Stomach (tissue), 9 donors: ENCODE measurements around the gene REPIN1. TPM values are rescaled to one million over a fixed set of nuclear protein-coding genes. Genes with fewer than 3 reads are reported as not detected.

Source experiments
- DNase-seq, 2 donors: peaks; one replicate each; pipeline versions ENCODE4 v3.0.0 to v3.0.0-alpha.2; 2013 to 2019
- H3K27ac ChIP-seq, 5 donors: fragments of 200-600 bp in 4 of 5; sonication (generic) in 4 of 5; one replicate each; pipeline ENCODE4 v1.5.1; 2013 to 2019; ENCODE audit warnings: mild to moderate bottlenecking in 1 of 5, moderate library complexity in 1 of 5
- H3K27me3 ChIP-seq, 3 donors: fragments of 200-600 bp; sonication (generic); one replicate each; pipeline ENCODE4 v1.5.1; 2017 to 2019; ENCODE audit warnings: mixed run types in 1 of 3
- H3K36me3 ChIP-seq, 4 donors: fragments of 200-600 bp; sonication (generic); 1 replicate in 3 of 4; 2 replicates in 1 of 4; pipeline ENCODE4 v1.5.1; 2016 to 2019
- H3K4me1 ChIP-seq, 4 donors: fragments of 200-600 bp; sonication (generic); one replicate each; pipeline ENCODE4 v1.5.1; 2016 to 2019
- H3K4me3 ChIP-seq, 4 donors: fragments of 200-600 bp; sonication (generic) in 3 of 4; one replicate each; pipeline ENCODE4 v1.5.1; 2016 to 2019; ENCODE audit warnings: mild to moderate bottlenecking in 1 of 4
- H3K9me3 ChIP-seq, 4 donors: fragments of 200-600 bp; sonication (generic); one replicate each; pipeline ENCODE4 v1.5.1; 2016 to 2019
- EP300 ChIP-seq: sonication (generic); formaldehyde crosslinking; IDR thresholded peaks from one replicate; pipeline ENCODE4 v1.6.1; 2017; ENCODE audit warnings: antibody characterized with exemption
- POLR2A ChIP-seq, 4 donors: fragments of 450-650 bp; IDR thresholded peaks; one replicate each; pipeline ENCODE4 v1.6.1; 2016; ENCODE audit warnings: antibody characterized with exemption in 4 of 4, control low read depth in 2 of 4, mild to moderate bottlenecking in 1 of 4, moderate library complexity in 1 of 4
- POLR2AphosphoS5 ChIP-seq, 3 donors: sonication (generic); formaldehyde crosslinking; IDR thresholded peaks; one replicate each; pipeline ENCODE4 v1.6.1; 2016; ENCODE audit warnings: antibody characterized with exemption in 3 of 3
- WGBS, 5 donors: extraction: QIAGEN DNeasy Blood & Tissue Kit in 3 of 5; methylation state at CpG; one replicate each; pipeline versions ENCODE4 v1.1.5 to v1.1.7; 2013 to 2018; 5-methylcytosine and 5-hydroxymethylcytosine counted together
- intact Hi-C: fragments of 100-400 bp; cut with DNase I; formaldehyde crosslinking; loops from one replicate; pipeline ENCODE4 v1.15.1; 2023; ENCODE audit warnings: low total_unique reads
- polyA plus RNA-seq, 3 donors: library from polyadenylated mRNA; stranded (reverse); fragments of 200-250 nt; gene quantifications; one replicate each; pipeline ENCODE4 v1.2.3, GENCODE V29; 2013
- total RNA-seq, 5 donors: library from RNA; depleted of rRNA; stranded (reverse); fragments of >200 nt; gene quantifications; one replicate each; pipeline versions ENCODE4 v1.1.0 to v1.2.3, GENCODE V29; 2014 to 2016
- TF ChIP-seq, protein P1 (sequence below), 7 experiments: fragments of 450-650 bp in 4 of 7; fragments of 200-600 bp in 3 of 7; sonication (generic) in 3 of 7; IDR thresholded peaks; one replicate each; pipeline ENCODE4 v1.5.1; 2016 to 2019; ENCODE audit warnings: antibody characterized with exemption in 7 of 7, control low read depth in 2 of 7, mild to moderate bottlenecking in 1 of 7
- donor health status: healthy with polysubstance abuse.
- donor health status: Bipolar disorder and iron deficiency.
- donor health status: healthy.

Gene REPIN1
- total and polyA plus RNA-seq, 8 donors = 35.9 to 298 (median 49.3) TPM

DNA sequence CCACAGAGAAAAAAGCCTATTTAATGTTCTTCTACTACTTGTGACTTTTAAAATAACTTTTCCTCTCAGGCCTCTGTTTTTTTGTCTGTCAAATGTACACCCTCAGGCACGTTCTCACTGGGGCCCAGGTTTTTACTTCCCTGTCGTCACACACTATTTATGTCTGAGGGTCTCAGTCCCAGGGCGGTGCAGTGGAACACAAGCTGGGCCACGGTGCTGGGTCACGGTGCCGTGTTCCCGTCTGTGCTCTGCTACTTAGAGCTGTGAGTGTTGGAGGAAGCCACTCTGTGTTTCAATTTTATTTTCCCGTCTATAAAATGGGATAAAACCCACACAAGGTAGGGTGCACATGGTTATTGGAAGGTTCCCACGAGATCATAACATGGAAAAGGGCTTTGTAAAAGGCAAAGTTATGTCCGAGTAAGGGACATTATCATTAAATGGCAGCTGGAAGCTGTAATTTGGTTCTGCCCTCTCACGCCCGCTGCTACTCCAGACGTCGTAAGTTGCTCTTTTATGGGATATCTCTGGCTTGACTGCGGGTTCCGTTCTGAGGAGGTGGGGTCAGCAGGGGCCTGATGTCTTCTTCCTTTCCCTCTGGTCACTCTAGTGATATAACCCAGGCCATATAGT is 35.7 kb downstream of the REPIN1 start:
- Histone ChIP-seq H3K27me3 (no peaks in the 10 kb centered on the region), H3K4me1 (peaks cover 42 to 66% (median 52%) of the 10 kb centered on the region in 4 donors), H3K27ac (peak overlapping the region; percentile 93 to 99 (median 95)), H3K36me3 (peaks cover 0 to 17% (median 13%) of the 10 kb centered on the region in 4 donors), H3K9me3 (no peaks in the 10 kb centered on the region), H3K4me3 (peak overlapping the region; percentile 69 to 78 (median 72))
- WGBS, 5 donors = 34 to 44% (median 38%) methylated on average over 16 of the region's 16 CpGs
- TF ChIP-seq POLR2A (IDR thresholded peaks at IDR 0.05) (no peak), EP300 (no peak), POLR2AphosphoS5 (IDR thresholded peaks at IDR 0.05) (no peak)
- TF ChIP-seq, protein P1, sequence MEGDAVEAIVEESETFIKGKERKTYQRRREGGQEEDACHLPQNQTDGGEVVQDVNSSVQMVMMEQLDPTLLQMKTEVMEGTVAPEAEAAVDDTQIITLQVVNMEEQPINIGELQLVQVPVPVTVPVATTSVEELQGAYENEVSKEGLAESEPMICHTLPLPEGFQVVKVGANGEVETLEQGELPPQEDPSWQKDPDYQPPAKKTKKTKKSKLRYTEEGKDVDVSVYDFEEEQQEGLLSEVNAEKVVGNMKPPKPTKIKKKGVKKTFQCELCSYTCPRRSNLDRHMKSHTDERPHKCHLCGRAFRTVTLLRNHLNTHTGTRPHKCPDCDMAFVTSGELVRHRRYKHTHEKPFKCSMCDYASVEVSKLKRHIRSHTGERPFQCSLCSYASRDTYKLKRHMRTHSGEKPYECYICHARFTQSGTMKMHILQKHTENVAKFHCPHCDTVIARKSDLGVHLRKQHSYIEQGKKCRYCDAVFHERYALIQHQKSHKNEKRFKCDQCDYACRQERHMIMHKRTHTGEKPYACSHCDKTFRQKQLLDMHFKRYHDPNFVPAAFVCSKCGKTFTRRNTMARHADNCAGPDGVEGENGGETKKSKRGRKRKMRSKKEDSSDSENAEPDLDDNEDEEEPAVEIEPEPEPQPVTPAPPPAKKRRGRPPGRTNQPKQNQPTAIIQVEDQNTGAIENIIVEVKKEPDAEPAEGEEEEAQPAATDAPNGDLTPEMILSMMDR (IDR thresholded peaks at IDR 0.05) = no peak
- intact Hi-C loops = no loop called here
- no peak for DNase-seq

DNA sequence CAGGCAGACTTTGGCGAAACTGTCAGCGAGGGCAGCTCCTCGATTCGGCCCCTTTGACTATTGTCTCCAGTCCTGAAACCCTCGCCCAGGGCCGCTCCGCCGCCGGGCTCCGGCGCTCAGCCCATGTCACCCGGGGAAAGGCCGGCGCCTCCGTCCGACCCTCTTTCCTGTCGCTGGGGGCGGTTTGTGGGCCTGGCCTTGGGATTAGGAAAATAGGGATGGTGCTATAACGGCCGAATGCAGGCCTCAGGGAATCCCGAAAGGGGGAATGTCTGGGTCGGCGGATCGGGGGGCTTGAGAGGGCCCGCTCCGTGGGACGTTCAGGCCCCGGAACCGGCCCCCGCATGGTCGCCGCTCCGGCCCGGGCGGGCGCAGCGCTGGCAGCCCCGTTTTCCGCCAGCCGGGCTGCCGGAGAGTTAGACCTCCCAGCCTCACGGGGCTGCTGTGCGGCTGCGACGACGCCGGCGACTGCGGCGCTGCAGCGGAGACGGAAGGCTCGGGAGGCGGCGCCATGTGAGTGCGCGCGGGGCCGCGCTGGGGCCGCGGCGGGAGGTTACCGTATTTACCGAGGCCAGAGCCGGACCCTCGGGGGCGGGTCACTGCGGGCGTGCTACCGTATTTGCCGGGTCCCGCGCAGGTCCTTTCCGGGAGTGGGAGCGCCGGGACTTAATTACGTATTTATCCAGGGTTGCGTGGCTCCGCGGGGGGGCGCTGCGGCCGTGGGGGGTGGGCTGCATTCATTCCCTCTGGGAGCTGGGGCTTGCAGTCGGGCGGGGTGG is 36.4 kb downstream of the REPIN1 start:
- peak overlapping the region; percentile 69 to 78 (median 72) for H3K4me3 ChIP-seq
- intact Hi-C loops = no loop called here
- H3K27ac ChIP-seq = peak overlapping the region; percentile 93 to 99 (median 95)
- H3K9me3 ChIP-seq = no peaks in the 10 kb centered on the region
- H3K36me3 ChIP-seq = peaks cover 1 to 24% (median 15%) of the 10 kb centered on the region in 4 donors
- peak; percentile 91 to 96 for DNase-seq
- TF ChIP-seq, protein P1 (IDR thresholded peaks at IDR 0.05) = peak in 1 of 7 experiments; percentile 16
- TF ChIP-seq POLR2AphosphoS5 (IDR thresholded peaks at IDR 0.05) (peak; percentile 64 to 89 (median 89)), POLR2A (IDR thresholded peaks at IDR 0.05) (peak in 1 of 4 donors; percentile 49), EP300 (no peak)
- 0 to 1% (median 1%) methylated on average over 41 to 86 of the region's 86 CpGs for WGBS, 5 donors
- peaks cover 42 to 66% (median 50%) of the 10 kb centered on the region in 4 donors for H3K4me1 ChIP-seq
- H3K27me3 ChIP-seq = no peaks in the 10 kb centered on the region

GRCh38 chr7:150405584-150406311 is 37.1 kb downstream of the REPIN1 start:
- Histone ChIP-seq H3K4me3 (peak overlapping the region; percentile 69 to 78 (median 72)), H3K27ac (peak overlapping the region; percentile 93 to 99 (median 95)), H3K9me3 (no peaks in the 10 kb centered on the region), H3K27me3 (no peaks in the 10 kb centered on the region), H3K36me3 (peaks cover 6 to 31% (median 23%) of the 10 kb centered on the region in 4 donors), H3K4me1 (peaks cover 42 to 60% (median 44%) of the 10 kb centered on the region in 4 donors)
- no peak for DNase-seq
- intact Hi-C loops = no loop called here
- TF ChIP-seq, protein P1 (IDR thresholded peaks at IDR 0.05) = no peak
- TF ChIP-seq POLR2A (IDR thresholded peaks at IDR 0.05) (no peak), POLR2AphosphoS5 (IDR thresholded peaks at IDR 0.05) (no peak), EP300 (no peak)
- 6 to 9% (median 7%) methylated on average over 34 to 35 of the region's 35 CpGs for WGBS, 5 donors

- DNase-seq = no peak
- Histone ChIP-seq H3K4me1 (peaks cover 40 to 55% (median 43%) of the 10 kb centered on the region in 4 donors), H3K27me3 (no peaks in the 10 kb centered on the region), H3K9me3 (no peaks in the 10 kb centered on the region), H3K27ac (peak overlapping the region; percentile 93 to 99 (median 95)), H3K4me3 (peak overlapping the region; percentile 69 to 78 (median 72)), H3K36me3 (peaks cover 6 to 36% (median 28%) of the 10 kb centered on the region in 4 donors)
- WGBS, 5 donors = 0 to 10% (median 6%) methylated on average over 2 of the region's 2 CpGs
- intact Hi-C loops = no loop called here
- TF ChIP-seq POLR2A (IDR thresholded peaks at IDR 0.05) (no peak), EP300 (no peak), POLR2AphosphoS5 (IDR thresholded peaks at IDR 0.05) (no peak)
- TF ChIP-seq, protein P1 (IDR thresholded peaks at IDR 0.05) = no peak
These were observed 37.6 kb downstream of the REPIN1 start for GRCh38 chr7:150406312-150406566.
